GM18508 (cell line): ENCODE results near the gene ZNF276.
"Not testable (repeated sequence)": the region's sequence is repeated elsewhere in the genome, so short reads cannot be mapped to it uniquely, and the experiment has no call there.

Experiments
- ATAC-seq: cut with Tn5 transposase; IDR thresholded peaks from one replicate; pipeline ENCODE4 v1.9.1; 2021; ENCODE audit warnings: moderate number of reproducible peaks; ENCODE audit not compliant: insufficient read depth, unreplicated experiment

Gene ZNF276, protein sequence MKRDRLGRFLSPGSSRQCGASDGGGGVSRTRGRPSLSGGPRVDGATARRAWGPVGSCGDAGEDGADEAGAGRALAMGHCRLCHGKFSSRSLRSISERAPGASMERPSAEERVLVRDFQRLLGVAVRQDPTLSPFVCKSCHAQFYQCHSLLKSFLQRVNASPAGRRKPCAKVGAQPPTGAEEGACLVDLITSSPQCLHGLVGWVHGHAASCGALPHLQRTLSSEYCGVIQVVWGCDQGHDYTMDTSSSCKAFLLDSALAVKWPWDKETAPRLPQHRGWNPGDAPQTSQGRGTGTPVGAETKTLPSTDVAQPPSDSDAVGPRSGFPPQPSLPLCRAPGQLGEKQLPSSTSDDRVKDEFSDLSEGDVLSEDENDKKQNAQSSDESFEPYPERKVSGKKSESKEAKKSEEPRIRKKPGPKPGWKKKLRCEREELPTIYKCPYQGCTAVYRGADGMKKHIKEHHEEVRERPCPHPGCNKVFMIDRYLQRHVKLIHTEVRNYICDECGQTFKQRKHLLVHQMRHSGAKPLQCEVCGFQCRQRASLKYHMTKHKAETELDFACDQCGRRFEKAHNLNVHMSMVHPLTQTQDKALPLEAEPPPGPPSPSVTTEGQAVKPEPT

GRCh38 chr16:89720813-89721545, at the start of gene ZNF276, which contains the start of gene VPS9D1:
Gene ZNF276, plus strand, starts transcription at chr16:89721537. Its CDS starts 104 bp downstream, at chr16:89721641.
Gene VPS9D1, minus strand, starts transcription at chr16:89720898. Its CDS starts 37 bp downstream, at chr16:89720861.
- ATAC-seq = no peak

DNA sequence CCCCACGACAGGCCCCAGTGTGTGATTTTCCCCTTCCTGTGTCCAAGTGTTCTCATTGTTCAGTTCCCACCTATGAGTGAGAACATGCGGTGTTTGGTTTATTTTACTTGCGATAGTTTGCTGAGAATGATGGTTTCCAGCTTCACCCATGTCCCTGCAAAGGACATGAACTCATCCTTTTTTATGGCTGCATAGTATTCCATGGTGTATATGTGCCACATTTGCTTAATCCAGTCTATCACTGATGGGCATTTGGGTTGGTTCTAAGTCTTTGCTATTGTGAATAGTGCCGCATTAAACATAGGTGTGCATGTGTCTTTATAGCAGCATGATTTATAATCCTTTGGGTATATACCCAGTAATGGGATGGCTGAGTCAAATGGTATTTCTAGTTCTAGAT, 49.8 kb upstream of the ZNF276 start:
- not testable (repeated sequence) for ATAC-seq

GRCh38 chr16:89672177-89672941, 49.0 kb upstream of the ZNF276 start:
- no peak for ATAC-seq

DNA sequence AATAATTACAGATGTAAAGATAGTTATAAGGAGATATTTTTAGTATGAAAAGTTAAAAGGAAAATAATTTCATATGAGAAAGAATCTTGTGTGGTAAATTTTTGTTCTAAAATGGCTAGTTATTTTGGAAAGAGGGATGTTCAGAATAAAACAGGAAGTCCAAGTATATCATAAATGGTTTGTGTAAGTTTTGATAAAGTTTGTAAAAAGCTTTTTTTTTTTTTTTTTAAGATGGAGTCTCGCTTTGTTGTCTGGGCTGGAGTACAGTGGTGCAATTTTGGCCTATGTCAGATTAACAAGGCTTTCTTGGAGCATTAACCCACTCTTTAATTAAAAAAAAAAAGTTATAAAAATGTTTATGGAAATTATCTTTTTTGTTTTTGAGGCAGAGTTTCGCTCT, 43.1 kb upstream of the ZNF276 start:
- no peak for ATAC-seq

DNA sequence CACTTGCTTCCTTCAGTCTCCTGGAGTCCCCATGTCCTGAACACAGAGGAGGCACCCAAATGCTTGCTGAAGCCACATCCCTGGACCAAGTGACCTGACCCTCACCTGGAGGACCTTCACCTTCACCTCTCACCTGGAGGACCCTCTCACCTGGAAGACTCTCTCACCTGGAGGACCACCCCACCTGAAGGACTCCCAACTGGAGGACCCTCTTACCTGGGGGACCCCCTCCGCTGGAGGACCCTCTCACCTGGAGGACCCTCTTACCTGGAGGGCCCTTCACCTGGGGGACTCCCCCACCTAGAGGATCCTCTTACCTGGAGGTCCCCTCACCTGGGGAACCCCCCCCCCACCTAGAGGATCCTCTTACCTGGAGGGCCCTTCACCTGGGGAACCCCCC, 35.4 kb upstream of the ZNF276 start:
- no peak for ATAC-seq

DNA sequence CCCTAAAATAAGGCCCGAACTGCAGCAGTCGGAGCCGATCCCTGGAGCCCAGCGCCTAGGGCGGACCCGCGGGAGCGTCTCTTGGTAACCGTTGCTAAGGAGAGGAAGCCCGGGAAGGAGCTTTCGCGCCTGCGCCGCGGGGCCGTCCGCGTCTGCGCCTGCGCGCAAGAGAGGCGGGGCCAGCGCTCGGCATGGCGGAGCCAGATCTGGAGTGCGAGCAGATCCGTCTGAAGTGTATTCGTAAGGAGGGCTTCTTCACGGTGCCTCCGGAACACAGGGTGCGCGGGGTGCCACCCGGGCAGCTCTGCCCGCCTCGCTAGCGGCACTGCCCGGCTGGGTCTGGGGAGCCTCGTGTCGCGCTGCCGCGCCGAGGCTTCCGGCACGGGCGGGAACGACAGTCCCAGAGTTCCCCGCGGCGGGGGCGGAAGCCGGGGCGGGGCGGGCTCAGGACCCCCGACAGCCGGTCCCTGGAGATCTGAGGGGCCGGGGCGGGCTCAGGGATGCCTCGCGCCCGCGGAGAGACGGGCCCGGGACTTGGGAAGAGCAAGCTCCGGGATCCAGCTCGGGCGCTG, 34.7 kb upstream of the ZNF276 start, which contains the start of gene CDK10:
Gene CDK10, plus strand, starts transcription at position 170 of the 572 bp plus-strand sequence. Its CDS starts 22 bp downstream, at position 192.
- no peak for ATAC-seq

GRCh38 chr16:89687092-89687940, 34.0 kb upstream of the ZNF276 start:
- ATAC-seq = no peak

DNA sequence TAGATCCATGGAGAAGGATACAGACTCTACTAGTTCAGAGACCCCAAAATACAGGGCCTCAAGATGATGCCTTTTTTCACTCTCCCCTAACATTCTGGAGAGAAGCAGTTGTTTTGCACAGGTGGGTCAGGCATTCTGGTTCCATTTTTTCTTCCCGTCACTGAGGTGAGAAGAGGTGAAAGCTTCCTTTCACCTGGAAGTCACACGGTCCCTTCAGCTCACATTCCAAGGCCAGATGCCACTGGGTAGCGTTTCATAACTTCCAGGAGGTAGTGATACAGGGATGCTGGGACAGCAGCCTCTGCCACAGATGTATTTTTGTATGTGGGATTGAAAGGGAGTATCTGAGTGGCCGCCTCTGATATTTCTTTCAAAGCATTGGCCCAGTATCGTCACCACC, 32.9 kb upstream of the ZNF276 start:
- no peak for ATAC-seq

GRCh38 chr16:89689142-89689541, 32.2 kb upstream of the ZNF276 start:
- ATAC-seq = no peak

DNA sequence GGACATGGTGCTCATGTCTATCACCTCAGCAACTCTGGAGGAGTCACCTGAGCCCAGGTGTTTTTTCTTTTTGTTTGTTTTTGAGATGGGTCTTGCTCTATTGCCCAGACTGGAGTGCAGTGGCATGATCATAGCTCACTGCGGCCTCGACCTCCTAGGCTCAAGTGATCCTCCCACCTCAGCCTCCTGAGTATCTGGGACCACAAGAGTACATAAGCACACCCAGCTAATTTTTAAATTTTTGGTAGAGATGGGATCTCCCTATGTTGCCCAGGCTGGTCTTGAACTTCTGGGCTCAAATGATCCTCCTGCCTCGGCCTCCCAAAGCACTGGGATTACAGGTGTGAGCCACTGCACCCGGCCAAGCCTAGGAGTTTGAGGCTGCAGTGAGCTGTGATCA, 31.7 kb upstream of the ZNF276 start:
- not testable (repeated sequence) for ATAC-seq

- ATAC-seq = no peak
Observed at GRCh38 chr16:89690392-89690901, 30.9 kb upstream of the ZNF276 start.

GRCh38 chr16:89691231-89691985, 29.9 kb upstream of the ZNF276 start:
- ATAC-seq = no peak

GRCh38 chr16:89691986-89692569, 29.3 kb upstream of the ZNF276 start:
- ATAC-seq = no peak

- ATAC-seq = no peak
Observed at GRCh38 chr16:89693289-89693731, 28.0 kb upstream of the ZNF276 start.

GRCh38 chr16:89693931-89694783, 27.2 kb upstream of the ZNF276 start:
- ATAC-seq = no peak

GRCh38 chr16:89694784-89695085, 26.6 kb upstream of the ZNF276 start:
- not testable (repeated sequence) for ATAC-seq
